Renal pelvis (tissue), 4 donors: ENCODE measurements around the gene HERPUD1. TPM values are rescaled to one million over a fixed set of nuclear protein-coding genes. Genes with fewer than 3 reads are reported as not detected.
A peak's percentile ranks its signal among the peaks of the same experiment; 100 is the strongest.

Experiments
- DNase-seq: peaks from one replicate; pipeline ENCODE4 v3.0.0-alpha.2; 2013
- polyA plus RNA-seq, 3 donors: library from polyadenylated mRNA; unstranded; fragments of 120-200 nt; gene quantifications; one replicate each; pipeline ENCODE4 v1.2.1, GENCODE V29; 2013; ENCODE audit not compliant: insufficient read length in 3 of 3

HERPUD1 gene
- polyA plus RNA-seq, 3 donors: 104 to 129 (median 108) TPM

- no peak for DNase-seq
Measured at GRCh38 chr16:56907401-56907800, 24.5 kb upstream of the HERPUD1 start.

- DNase-seq: no peak
Measured at GRCh38 chr16:56909527-56909979, 22.4 kb upstream of the HERPUD1 start.

GRCh38 chr16:56910112-56910511 is 21.8 kb upstream of the HERPUD1 start:
- no peak for DNase-seq

- no peak for DNase-seq
Measured at GRCh38 chr16:56910654-56911539, 21.0 kb upstream of the HERPUD1 start.

GRCh38 chr16:56911771-56912571 is 20.0 kb upstream of the HERPUD1 start:
- no peak for DNase-seq

- no peak for DNase-seq
Measured at GRCh38 chr16:56912746-56913708, 18.9 kb upstream of the HERPUD1 start.

- no peak for DNase-seq
Measured at GRCh38 chr16:56914896-56915295, 17.0 kb upstream of the HERPUD1 start.

- DNase-seq: peak; percentile 84
Measured at GRCh38 chr16:56915336-56916119, 16.4 kb upstream of the HERPUD1 start.

- DNase-seq: no peak
Measured at GRCh38 chr16:56916571-56917403, 15.2 kb upstream of the HERPUD1 start.

- DNase-seq: no peak
Measured at GRCh38 chr16:56918467-56919012, 13.4 kb upstream of the HERPUD1 start.

- DNase-seq: no peak
Measured at GRCh38 chr16:56919099-56919800, 12.7 kb upstream of the HERPUD1 start.

- DNase-seq: no peak
Measured at GRCh38 chr16:56921571-56921970, 10.4 kb upstream of the HERPUD1 start.

- no peak for DNase-seq
Measured at GRCh38 chr16:56923481-56924091, 8.4 kb upstream of the HERPUD1 start.

GRCh38 chr16:56927471-56927870 is 4.5 kb upstream of the HERPUD1 start:
- DNase-seq: no peak

GRCh38 chr16:56929639-56930038 is 2.3 kb upstream of the HERPUD1 start:
- no peak for DNase-seq

GRCh38 chr16:56930486-56931270 is 1.3 kb upstream of the HERPUD1 start:
- no peak for DNase-seq

- no peak for DNase-seq
Measured at GRCh38 chr16:56931271-56931891, 561 bp upstream of the HERPUD1 start.
